Central memory CD4-positive, alpha-beta T cell (primary cell): ENCODE data around the gene ANKDD1B.
"Not testable (repeated sequence)": the region's sequence is repeated elsewhere in the genome, so short reads cannot be mapped to it uniquely, and the experiment has no call there.

Experiments
- DNase-seq: peaks from one replicate; pipeline ENCODE4 v3.0.0; 2022

The ANKDD1B gene

DNA sequence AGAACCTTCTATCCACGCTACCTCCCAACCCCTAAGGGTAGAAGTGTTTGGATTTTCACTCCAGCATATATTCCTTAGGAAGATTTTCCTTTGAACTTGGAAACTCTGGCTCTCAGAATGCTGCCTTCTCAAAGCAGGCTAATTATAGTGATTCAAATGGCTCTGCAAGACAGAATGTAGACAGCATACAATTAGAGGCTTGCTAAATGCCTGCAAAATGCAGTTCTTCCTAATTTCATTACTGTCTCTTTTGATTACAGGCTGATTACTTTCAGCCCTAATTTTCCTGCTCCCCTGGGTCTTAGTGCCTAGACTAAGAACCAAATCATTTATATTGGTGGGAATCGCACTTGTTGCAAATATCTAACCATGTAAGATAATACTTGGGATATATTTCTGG lies 50.8 kb downstream of the ANKDD1B start:
- no peak for DNase-seq

DNA sequence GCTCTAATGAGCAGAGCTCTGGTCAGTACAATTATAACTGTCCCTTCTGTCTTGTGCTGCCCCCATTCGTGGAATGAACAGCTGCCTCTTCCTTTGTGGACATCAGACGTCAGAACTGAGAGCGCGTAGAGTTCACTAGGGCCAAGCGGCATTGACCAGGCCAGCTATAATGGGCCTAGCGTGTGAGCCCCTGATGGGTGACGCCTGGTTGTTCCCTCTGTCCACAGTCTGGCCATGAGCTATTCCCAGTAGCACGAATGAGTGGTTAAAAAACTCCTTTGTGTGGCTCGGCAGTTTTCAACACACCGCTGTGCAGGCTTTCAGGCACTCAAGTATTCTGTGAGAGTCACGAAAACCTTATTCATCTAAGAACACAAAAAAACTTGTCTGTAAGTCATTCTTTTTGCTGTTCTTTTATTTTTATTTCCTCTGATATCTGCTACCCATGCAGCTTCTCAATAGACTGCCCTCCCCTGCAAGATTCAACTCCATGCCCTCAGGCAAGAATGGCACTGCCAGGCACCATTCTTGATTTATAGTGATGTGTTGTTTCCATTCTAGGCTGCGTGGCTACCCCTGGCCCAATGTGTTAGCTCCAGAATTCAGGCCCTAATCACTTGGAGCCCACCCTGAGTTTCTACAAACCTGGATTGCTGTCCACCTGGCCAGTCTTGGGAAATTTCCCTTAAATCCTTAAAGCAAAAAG lies 52.5 kb downstream of the ANKDD1B start:
- no peak for DNase-seq

DNA sequence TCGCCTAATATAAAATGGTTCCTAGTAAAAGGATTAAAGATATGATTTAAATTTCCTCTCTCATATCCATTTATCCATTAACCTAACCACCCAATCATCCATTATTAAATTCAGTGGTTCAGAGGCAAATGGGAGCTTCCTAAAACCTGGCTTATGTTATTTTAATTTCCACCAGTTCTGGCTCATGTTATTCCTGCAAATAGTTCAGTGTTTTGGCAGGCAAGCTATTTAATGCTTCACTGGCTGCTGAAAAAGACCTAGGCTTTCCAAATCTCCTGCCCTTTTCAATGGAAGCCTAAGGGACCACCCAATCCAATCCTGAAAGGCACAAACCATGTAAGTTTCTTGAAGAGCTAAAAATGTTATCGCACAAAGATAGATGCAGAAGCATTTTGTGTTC lies 53.7 kb downstream of the ANKDD1B start:
- DNase-seq = no peak

DNA sequence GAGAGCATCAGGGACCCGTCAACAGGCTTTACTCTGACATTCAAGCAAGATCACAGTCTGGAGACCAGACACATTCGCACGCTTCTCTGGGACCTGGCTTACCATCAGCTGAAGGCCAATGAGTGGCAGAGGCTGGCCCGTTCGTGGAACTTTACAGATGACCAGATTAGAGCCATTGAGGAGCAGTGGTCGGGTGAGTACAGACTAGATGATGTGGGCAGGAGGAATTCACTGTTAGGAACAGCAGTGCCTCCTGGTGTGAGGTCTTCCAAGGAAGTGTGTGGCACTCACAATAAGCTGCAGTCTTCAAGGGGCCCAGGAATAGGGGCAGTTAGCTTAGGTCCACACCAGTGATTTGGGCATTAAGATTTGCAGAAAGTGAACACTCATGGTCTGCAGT lies 55.5 kb downstream of the ANKDD1B start:
- DNase-seq = no peak

DNA sequence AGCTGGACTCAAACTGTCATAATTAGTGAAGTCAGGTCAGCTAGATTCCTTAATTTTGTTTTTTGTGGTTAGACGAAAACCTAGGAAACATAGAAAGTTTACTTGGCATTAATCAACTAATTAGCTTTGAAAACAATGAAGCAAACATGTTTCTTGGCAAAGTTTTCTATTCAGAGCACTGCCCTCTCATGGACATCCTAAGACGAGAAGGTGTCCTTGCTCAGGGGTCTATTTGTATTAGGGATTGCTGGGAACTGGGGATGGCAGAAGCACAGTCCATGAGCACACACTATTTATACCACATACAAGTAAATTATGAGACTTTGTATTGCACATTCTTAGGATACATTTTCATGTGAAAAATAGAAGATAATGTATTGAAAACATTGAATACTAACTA lies 56.3 kb downstream of the ANKDD1B start:
- no peak for DNase-seq

DNA sequence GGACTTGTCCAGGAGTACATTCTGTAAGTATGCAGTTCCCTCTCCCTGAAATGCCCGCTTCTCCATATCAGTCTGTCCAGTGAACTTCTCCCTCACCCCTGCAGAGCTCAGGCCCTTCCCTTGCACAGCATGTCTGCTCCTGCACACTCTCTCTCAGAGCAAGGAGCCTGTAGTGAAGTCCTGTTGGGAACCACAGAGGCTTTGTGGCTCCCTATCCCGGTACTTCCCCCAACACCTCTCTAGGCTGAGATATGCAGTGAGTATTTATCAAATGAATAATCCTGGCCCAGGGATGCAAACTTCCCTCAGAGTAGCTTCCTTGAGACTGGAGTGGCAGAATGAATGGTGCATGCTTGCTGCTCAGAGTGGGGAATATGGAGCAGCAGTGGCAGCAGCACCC lies 57.2 kb downstream of the ANKDD1B start:
- no peak for DNase-seq

DNA sequence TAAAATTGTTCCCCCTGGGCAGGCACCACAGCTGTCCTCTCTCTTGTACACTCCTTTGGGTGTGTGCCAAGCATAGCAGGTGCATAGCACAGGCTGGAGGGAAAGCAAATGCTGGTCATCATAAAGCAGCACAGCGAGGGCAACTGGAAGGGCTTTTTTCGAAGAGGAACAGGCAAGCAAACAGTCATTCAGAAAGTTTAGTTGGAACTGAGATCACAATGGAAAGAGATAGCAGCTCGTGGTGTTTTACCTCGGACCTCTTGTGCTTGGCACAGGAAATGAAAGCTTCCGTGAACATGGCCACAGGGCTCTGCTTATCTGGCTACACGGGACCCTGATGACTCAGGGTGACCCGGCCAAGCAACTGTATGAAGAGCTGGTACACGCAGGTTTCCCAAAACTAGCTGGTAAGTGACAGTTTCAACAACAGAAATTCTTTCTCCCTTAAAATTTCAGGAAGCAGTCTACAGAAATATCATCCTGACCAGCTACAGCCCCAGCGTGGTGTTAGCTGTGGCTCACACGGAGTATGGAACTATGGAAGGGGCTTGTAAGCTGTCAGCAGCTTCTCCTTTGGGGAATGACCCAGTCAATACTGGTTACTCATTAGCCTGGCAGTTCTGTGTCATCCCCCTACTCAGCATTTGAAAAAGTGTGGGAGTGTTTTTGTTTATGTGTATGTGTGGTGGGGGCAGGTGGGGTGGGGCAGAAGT lies 57.9 kb downstream of the ANKDD1B start:
- DNase-seq = no peak

DNA sequence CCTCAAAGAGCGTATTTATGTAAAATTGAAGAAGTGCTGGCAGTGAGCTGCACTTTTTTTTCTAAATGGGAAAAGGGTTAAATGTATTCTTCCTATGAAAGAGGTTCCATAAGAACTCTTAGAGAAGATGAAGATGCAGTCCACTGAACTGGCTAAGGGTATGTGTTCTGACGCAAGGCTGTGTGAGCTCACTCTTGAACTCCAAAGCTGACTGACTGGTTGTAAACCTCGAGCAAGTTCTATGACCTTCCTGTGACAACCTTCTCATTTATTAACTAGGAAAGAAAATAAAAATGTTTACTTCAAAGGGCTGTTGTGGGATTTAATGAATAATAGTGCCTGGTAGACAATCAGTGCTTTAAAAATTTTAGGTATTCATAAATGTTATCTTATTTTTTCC lies 59.3 kb downstream of the ANKDD1B start:
- DNase-seq = no peak

DNA sequence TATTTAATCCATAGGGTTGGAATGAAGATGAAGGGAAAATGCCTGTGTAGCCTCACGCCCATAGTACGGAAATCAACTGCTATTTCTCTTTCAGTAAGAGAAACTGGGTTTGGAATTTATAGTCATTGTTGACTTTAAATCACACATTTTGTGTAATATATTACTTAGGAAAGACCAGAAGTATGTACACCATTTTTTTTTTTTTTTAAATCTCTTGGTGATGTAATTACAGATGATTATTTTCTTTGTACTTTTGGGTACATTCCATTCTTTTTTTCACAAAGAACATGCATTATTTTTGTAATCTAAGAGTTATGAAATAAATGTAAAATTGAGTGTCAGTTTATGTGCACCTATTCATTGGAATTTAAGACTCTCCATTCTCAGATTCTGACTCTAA lies 60.3 kb downstream of the ANKDD1B start:
- no peak for DNase-seq

DNA sequence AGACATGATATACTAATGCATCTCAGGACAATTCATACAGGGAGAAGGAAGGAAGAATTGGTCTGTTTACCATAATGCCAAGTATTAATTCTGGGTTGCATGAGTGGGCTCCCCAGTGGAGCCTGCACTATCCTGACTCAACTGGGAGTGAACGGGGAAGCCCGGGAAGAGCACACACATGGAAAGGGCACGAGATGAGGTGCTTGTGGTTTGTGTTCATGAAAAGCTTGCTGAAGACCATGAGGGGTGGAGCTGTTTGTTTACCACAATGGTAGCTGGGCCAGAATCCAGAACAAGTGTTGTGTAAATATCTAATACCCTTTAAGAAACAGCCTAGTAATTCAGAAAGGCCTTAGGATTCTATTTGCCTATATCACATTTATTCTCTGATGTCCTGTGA lies 61.4 kb downstream of the ANKDD1B start:
- no peak for DNase-seq

DNA sequence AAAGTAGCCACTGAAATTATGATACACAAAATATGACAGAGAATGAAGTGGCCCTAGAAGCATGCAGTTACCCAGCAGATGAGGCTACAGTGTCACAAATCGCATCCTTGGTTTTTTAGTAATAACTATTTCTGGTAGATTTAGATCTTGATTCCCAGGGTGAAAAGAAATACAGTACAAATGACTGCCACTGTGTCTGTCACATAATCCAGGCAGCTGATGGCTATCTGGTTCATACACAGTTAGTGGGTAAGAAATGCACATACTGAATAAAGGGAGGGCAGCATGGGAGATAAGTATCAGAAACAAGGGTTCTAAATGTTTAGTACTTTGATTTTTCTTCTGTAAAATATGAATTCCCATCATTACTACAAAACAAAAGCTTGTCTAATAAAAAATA lies 64.5 kb downstream of the ANKDD1B start:
- no peak for DNase-seq

DNA sequence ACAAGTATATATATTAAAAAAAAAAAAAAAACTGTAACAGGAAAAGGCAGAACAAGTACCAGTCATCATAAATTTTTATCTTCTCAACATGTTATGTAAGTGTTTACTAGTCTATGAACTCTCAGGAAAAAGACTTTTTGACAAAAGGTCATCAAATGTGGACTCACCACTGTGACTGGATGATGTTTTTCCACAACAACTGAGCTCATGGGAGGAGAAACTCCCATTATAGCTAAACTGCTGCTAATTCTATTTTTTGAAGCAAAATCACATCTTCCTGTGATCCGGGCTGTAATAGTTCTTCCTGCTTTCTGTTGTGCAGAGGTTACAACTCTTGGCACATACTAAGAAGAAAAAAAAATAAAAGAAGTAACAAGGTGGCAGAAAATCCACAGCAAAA lies 66.4 kb downstream of the ANKDD1B start:
- no peak for DNase-seq

DNA sequence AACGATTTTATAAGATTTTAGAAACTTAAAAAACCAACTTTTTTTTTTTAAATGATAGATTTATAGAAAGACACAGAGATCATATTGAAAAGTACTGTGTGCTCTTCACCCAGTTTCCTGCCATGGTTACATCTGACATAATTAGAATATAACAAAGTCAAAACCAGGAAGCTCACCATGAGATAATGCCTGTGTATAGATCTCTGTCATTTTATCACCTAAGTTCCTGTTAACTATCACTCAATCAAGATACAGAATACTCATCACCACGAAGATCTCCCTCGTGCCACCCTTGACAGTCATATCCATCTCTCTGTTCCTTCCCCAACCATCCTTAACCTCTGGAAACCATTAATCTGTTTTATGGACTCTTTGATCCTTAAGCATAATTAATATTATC lies 66.9 kb downstream of the ANKDD1B start:
- no peak for DNase-seq

DNA sequence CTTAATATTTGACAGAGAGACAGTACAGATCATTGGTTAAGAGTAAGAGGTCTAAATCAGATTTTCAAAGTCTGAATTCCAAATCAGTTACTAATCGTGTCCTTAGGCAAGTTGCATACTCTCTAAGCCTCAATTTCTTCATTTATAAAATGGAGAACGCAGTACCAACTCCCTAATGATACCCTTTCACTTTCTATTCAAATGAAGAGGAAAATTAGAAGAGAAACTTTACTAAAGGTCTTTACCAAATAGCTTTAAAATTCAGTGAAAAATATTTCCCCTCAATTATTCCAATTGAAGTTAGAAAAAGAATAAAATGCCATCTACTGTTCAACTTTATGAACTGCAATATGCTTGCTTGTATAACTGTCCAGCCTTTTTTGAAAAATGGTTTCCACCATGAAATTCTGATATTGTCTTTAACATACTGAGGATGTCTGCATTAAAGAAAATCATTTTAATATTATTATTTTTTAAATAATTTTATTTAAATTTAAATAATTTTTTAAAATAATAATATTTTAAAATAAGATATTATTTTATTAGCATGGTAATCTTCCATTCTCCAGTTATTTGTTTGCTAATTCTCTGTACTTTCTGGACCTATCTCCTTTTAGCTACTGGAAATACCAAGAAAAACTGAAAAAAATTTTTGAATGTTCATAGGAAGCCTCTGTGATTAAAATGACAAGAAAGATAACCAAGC lies 70.0 kb downstream of the ANKDD1B start:
- peak; percentile 14 for DNase-seq

DNA sequence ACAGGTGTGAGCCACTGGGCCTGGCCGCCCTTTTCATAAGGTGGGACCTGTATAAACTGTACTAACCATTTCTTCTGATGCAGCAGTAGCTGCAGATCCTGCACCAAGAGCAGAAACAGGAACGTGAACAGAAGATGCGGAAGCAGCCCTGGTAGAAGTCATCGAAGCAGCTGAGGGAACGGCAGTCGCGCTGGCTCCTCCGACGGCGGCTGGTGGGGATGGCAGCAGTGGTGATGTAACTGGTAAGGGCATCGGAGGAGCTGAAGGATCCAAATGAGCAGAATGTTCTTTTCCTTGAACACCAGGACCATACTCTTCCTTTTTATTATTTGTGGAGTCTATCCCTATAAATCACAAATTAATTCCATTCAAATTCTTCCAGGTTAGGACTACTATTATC lies 73.9 kb downstream of the ANKDD1B start:
- DNase-seq = no peak

DNA sequence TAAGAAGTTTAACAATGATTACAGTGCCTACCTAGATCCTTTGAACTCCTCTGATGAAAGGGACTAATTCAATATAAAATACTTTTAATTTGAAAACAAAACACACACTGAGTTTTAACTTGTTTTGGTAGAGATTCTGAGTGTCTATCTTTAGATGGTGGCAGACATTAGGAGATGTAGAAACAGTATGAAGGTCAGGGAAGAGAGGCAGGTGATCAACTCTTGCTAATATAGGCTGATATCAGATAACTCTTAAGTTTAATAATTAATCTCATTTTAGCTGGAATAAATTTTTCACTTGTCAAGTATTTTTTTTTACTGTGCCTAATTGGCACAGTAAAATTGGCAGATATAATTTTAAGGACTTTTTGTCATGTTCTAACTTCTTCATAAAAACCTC lies 75.2 kb downstream of the ANKDD1B start:
- no peak for DNase-seq

DNA sequence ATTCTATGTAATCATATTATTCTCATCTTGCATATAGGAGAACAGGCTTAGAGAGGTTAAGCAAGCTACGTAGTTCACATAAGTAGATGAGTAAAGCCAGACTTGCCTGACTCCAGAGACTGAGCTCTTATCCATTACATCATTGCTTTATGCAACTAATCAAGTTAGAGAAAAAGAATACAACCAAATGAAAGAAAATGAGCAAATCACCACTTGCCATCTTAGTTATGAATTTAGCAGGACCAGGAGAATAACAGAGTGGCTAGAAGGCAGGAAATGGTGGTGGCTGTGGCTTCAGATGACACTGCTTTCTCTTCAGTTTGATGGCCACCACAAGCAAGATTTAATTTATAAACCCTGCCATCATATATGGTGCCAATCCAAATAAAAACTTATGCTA lies 79.4 kb downstream of the ANKDD1B start:
- DNase-seq = no peak

DNA sequence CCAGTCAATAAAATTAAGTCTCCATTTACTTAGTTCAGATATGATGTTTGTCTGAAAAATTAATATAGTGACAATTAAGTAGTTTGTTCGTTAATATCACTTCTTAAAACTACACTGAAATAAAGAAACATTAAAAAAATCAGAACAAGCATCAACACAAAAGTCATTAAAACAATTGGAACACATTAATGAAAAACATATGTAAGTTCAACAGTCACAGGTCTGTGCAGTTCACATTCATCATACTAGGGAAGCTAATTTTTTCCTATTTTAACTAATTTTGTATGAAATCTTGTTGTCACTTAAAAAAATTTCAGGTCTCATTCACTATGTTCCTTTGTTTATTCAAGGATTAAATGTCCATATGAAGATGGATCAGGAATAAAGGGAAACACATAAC lies 83.5 kb downstream of the ANKDD1B start:
- no peak for DNase-seq

DNA sequence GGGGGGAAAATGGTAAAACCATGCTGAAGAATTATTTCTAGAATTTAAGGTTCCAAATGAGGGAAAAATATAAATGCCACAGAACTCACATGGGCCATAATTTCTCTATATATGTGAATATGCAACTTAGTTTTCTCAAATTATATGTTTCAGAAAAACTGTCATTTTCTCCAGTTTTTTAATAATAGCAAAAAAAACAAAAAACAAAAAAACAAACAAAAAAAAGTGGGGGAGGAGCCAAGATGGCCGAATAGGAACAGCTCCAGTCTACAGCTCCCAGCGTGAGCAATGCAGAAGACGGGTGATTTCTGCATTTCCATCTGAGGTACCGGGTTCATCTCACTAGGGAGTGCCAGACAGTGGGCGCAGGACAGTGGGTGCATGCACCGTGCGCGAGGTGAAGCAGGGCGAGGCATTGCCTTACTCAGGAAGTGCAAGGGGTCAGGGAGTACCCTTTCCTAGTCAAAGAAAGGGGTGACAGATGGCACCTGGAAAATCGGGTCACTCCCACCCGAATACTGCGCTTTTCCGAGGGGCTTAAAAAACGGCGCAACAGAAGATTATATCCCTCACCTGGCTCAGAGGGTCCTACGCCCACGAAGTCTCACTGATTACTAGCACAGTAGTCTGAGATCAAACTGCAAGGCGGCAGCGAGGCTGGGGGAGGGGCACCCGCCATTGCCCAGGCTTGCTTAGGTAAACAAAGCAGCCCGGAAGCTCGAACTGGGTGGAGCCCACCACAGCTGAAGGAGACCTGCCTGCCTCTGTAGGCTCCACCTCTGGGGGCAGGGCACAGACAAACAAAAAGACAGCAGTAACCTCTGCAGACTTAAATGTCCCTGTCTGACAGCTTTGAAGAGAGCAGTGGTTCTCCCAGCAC lies 84.5 kb downstream of the ANKDD1B start:
- DNase-seq = not testable (repeated sequence)

DNA sequence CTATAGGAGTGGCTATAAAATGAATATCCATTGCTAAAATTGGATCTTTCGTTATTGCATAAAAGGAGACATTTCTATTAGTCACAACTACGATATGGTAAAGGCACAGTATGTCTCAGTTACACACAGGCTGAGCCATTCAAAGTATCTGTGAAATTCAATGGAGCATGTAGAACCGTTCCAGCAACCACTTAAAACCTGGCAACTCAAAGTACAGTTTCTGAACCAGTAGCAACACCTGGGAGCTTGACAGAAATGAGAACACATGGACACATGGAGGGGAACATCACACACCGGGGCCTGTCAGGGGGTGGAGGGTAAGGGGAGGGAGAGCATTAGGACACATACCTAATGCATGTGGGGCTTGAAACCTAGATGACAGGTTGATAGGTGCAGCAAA lies 90.6 kb downstream of the ANKDD1B start:
- no peak for DNase-seq

DNA sequence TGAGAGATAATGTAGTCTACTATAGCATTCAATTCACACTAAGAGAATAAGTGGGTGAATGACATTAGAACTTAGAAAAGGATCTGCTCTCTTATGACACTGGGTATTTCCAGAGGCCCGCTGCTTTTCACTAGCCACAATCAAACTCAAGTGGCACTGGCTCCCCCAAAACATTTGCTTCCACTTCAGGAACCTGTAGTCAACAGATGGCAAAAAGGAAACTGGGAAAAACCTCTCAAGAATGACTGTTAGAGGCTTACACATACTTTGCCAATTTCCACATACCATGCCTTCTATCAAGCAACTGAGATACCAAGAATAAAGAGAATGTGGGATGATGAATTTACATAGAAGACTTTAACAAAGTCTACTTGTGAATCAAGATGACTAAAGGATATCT lies 94.8 kb downstream of the ANKDD1B start:
- no peak for DNase-seq

DNA sequence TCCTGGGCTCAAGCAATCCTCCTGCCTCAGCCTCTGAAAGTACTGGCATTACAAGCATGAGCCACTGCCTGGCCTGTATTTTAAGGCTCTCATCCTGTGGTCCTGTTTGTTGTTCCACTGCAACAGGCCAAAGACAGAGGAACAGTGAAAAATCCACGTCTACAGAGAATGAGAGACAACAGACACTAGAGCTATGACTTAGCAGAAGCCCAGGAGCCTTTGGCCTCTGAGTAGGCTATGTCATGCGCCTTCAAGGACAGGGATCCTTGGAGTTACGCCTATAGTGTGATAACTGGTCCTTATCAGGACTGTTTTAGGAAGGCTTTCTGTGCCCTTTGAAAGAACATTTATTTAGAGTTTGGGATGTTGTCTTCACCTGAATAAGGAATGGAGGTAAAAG lies 95.5 kb downstream of the ANKDD1B start:
- no peak for DNase-seq

DNA sequence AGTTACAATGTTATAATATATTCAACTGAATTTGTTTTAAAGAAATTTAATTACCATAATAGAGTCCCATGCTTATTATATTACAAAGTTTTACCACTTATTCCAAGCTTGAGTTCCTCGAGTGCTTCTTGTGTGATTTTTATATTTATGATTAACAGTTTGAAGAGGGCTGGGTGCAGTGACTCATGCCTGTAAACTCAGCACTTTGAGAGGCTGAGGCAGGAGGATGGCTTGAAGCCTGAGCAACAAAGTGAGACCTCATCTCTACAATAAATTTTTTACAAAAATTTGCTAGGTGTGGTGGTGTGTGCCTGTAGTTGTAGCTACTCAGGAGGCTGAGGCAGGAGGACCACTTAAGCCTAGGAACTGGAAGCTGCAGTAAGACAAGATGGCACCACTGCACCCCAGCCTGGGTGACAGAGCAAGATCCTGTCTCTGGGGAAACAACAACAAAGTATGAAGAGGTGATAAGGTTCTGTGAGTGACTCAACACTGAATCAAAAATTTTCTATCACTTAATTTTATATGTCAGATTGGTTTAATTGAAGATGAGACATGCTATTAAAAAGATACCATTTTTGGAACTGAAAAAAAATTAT lies 96.8 kb downstream of the ANKDD1B start:
- no peak for DNase-seq
